GM18951 (cell line): Measurements from ENCODE around the gene SPINK8.
"Not testable (repeated sequence)": the region's sequence is repeated elsewhere in the genome, so short reads cannot be mapped to it uniquely, and the experiment has no call there.

Experiments used
- POLR2A ChIP-seq: IDR thresholded peaks from 4 replicates; pipeline ENCODE4 v1.6.1; 2011; ENCODE audit warnings: mild to moderate bottlenecking; ENCODE audit not compliant: insufficient read length, insufficient read depth; ENCODE audit errors: extremely low read depth
- in situ Hi-C: fragments of 300-500 bp; cut with MboI; formaldehyde crosslinking; loops from one replicate; pipeline ENCODE4 v1.12.0; 2022; ENCODE audit warnings: low sequenced_read_pairs, mixed read lengths, inconsistent platforms; ENCODE audit not compliant: unreplicated experiment

The SPINK8 gene

GRCh38 chr3:48333346-48334245, at the start of gene SPINK8:
SPINK8 (minus strand) TSS chr3:48333661; CDS start chr3:48328341, 5,320 bp downstream.
- in situ Hi-C loops, result not testable (repeated sequence)

GRCh38 chr3:48372862-48373435, 39.5 kb upstream of the SPINK8 start:
- TF ChIP-seq POLR2A, result no peak
- in situ Hi-C loops, result no loop called here

DNA sequence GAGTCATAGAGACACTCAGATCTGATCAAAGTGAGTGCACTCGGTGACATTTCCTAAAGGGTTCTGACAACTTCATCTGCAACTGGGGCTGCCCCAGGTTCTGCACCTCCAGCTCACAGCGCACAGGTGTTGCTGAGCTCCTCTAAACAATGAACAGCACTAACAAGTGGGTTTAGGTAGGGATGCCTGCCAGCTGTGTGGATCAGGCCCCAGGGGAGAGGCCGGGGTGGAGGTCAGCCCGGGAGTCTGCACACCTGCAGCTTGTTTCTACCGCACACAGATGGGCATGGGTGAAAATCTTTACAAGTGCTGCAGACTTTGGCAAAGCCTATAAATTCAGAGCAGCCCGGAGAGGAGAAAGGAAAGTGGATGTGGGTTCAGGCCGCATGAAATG, 38.9 kb upstream of the SPINK8 start:
- in situ Hi-C loops, result no loop called here
- TF ChIP-seq POLR2A, result no peak

DNA sequence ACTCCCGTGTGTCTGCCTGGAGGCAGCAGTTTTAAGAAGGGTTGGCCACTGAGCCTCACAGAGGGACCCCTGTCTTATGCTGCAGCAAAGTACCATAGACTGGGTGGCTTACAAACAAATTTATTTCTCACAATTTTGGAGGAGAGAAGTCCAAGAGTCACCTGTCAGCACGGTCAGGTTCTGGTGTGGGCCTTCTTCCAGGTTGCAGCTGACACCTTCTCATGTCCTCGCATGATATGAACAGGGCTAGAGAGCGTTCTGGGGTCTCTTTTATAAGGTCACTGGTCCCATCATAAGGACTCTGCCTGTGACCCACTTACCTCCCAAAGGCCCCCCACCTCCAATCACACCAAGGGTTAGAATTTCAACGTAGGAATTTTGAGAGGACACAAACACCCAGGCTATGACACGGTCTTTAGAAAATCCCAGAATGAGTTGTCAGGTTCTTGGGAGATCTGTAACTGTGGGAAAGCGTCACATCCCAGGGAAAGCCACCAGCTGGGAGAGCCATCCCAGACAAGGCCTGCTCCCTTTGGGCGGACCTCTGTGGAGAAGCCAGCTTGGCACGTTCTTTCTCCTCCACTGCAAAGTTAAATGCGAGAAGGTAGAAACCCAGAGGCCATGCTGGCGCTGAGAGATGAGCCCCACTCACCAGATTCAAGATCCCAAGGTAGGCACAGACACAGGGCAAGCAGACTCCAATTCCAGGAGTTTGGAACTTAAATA, 38.4 kb upstream of the SPINK8 start, which contains the start of gene FBXW12:
FBXW12 (plus strand) TSS at position 569 of the 726 bp plus-strand sequence. CDS start 549 bp downstream, outside the sequence.
- in situ Hi-C loops, result no loop called here

GRCh38 chr3:48370333-48370713, 36.9 kb upstream of the SPINK8 start:
- in situ Hi-C loops, result no loop called here
- no peak for TF ChIP-seq POLR2A

More for the DNA sequence above, 38.4 kb upstream of the SPINK8 start, which contains the start of gene FBXW12:
- TF ChIP-seq POLR2A, result no peak

DNA sequence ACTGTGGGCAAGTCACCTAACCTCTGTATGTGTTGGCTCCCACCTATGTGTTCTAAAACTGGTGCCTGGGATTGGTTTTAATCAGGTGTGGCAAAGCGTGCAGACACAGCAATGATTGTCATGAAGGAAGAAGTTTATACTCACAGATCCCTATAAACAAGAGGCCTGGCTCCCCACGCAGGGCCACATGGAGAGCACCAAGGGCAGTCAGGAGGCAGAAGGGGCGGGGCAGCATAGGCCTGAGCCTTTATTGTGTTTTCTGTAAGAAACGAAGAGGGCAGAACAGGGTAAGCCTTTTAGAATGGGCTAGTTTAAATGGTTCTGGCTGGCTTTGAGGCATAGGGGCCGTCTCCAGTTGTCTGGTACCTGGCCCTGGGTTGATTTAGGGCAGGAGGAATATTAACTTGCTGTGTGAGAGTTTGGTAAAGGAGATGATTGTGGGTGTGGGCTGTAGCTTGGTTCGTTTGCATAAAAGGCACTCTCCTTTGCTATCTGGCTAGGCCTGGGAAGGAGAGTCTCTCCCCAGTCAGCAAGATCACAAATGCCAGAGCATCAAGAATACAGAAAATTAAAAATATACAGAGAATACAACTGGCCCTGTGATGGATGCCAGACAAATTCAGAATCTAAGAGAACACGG, 36.4 kb upstream of the SPINK8 start:
- TF ChIP-seq POLR2A, result no peak
- in situ Hi-C loops, result no loop called here

- in situ Hi-C loops, result no loop called here
- TF ChIP-seq POLR2A, result no peak
Measured at GRCh38 chr3:48367201-48367600, 33.7 kb upstream of the SPINK8 start.

- in situ Hi-C loops, result no loop called here
- TF ChIP-seq POLR2A, result no peak
Measured at GRCh38 chr3:48364840-48365239, 31.4 kb upstream of the SPINK8 start.

DNA sequence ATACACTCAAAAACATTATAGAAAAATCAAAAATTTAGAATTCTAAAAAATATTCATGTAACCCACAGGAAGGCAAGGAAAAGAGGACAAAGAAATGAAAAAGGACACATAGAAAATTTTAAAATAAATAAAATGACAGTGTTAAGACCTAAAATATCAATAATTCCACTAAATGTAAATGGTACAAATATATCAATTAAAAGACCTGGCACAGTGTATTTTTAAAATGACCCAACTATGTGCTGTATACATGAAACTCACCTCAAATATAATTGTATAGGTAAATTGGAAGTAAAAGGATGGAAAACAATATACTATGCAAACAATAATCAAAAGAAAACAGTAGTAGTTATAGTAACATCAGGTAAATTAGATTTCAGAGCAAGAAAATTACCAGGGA, 28.5 kb upstream of the SPINK8 start:
- in situ Hi-C loops, result no loop called here
- TF ChIP-seq POLR2A, result no peak

- no peak for TF ChIP-seq POLR2A
- in situ Hi-C loops, result no loop called here
Measured at GRCh38 chr3:48356419-48356818, 23.0 kb upstream of the SPINK8 start.

GRCh38 chr3:48353987-48354386, 20.5 kb upstream of the SPINK8 start:
- TF ChIP-seq POLR2A, result no peak
- in situ Hi-C loops, result no loop called here

- no peak for TF ChIP-seq POLR2A
- in situ Hi-C loops, result no loop called here
Measured at GRCh38 chr3:48352546-48352945, 19.1 kb upstream of the SPINK8 start.

- no peak for TF ChIP-seq POLR2A
- in situ Hi-C loops, result no loop called here
Measured at GRCh38 chr3:48347500-48347899, 14.0 kb upstream of the SPINK8 start.
